GM12891 (cell line): ENCODE measurements around the gene SKI.

Experiments
- POLR2A ChIP-seq: IDR thresholded peaks from 2 replicates; pipeline ENCODE4 v1.6.1; 2011; ENCODE audit warnings: low read depth, low read length, control low read depth
- SPI1 ChIP-seq: IDR thresholded peaks from 2 replicates; pipeline ENCODE4 v1.6.1; 2011; ENCODE audit warnings: low read depth, low read length, control low read depth

GRCh38 chr1:2178875-2179274 lies 49.2 kb upstream of the SKI start:
- TF ChIP-seq SPI1 (no peak), POLR2A (no peak)
